ENCODE data around the gene NRDE2.
A peak's percentile ranks its signal among the peaks of the same experiment; 100 is the strongest.

The NRDE2 gene

GRCh38 chr14:90268420-90268819 is 63.3 kb downstream of the NRDE2 start:
- POLR2A ChIA-PET: no interaction called here
- CTCF ChIA-PET: interaction anchor here (1.2 kb wide), 1 partner anchor 33 kb away, joined by 4 read pairs; no protein-coding TSS in a partner anchor
- TF ChIP-seq CTCF (IDR thresholded peaks at IDR 0.05; ENCODE audit: control extremely low read depth, extremely low read depth, low read depth, missing control alignments): no peak
- DNase-seq (ENCODE audit: extremely low spot score): no peak

GRCh38 chr14:90266441-90267154 is 65.1 kb downstream of the NRDE2 start:
- no peak for TF ChIP-seq CTCF (IDR thresholded peaks at IDR 0.05; ENCODE audit: control extremely low read depth, extremely low read depth, low read depth, missing control alignments)
- DNase-seq (ENCODE audit: extremely low spot score): no peak
- ChIA-PET POLR2A (interaction anchor here (0.7 to 1.2 kb wide), 2 partner anchors 10 to 849 kb away, joined by 3 read pairs; partner anchors contain the start of gene PSMC1), CTCF (interaction anchor here (0.7 to 1.3 kb wide), 3 partner anchors 9 to 32 kb away, joined by 3 read pairs; no protein-coding TSS in a partner anchor)

- no peak for DNase-seq (ENCODE audit: extremely low spot score)
- no peak for TF ChIP-seq CTCF (IDR thresholded peaks at IDR 0.05; ENCODE audit: control extremely low read depth, extremely low read depth, low read depth, missing control alignments)
- ChIA-PET POLR2A (no interaction called here), CTCF (interaction anchor here (1.4 kb wide), 1 partner anchor 27 kb away, joined by 4 read pairs; no protein-coding TSS in a partner anchor)
Measured at GRCh38 chr14:90263748-90264449, 67.8 kb downstream of the NRDE2 start.

- no peak for TF ChIP-seq CTCF (IDR thresholded peaks at IDR 0.05; ENCODE audit: control extremely low read depth, extremely low read depth, low read depth, missing control alignments)
- ChIA-PET POLR2A (interaction anchor here (1.1 kb wide), 1 partner anchor 9 kb away, joined by 3 read pairs; no protein-coding TSS in a partner anchor), CTCF (interaction anchor here (0.9 to 1.6 kb wide), 4 partner anchors 11 to 1230 kb away, joined by 3 to 8 read pairs (median 4); no protein-coding TSS in a partner anchor)
Measured at GRCh38 chr14:90256354-90257131, 75.2 kb downstream of the NRDE2 start, which contains the start of gene PSMC1. Gene PSMC1, plus strand, starts transcription at chr14:90256553. Its CDS starts 45 bp downstream, at chr14:90256598.

GRCh38 chr14:90255871-90256270 is 75.9 kb downstream of the NRDE2 start:
- DNase-seq (ENCODE audit: extremely low spot score): no peak
- ChIA-PET CTCF (interaction anchor here (1.2 kb wide), 1 partner anchor 302 kb away, joined by 3 read pairs; no protein-coding TSS in a partner anchor), POLR2A (interaction anchor here (1.1 kb wide), 1 partner anchor 10 kb away, joined by 3 read pairs; no protein-coding TSS in a partner anchor)
- no peak for TF ChIP-seq CTCF (IDR thresholded peaks at IDR 0.05; ENCODE audit: control extremely low read depth, extremely low read depth, low read depth, missing control alignments)

More at GRCh38 chr14:90256354-90257131, 75.2 kb downstream of the NRDE2 start, which contains the start of gene PSMC1:
- peak; percentile 90 for DNase-seq (ENCODE audit: extremely low spot score)

All from GM10248 (cell line).